Frontal cortex (tissue), 4 donors: Measurements from ENCODE around the gene PLAC1. TPM values are rescaled to one million over a fixed set of nuclear protein-coding genes. Genes with fewer than 3 reads are reported as not detected.

Experiments
- DNase-seq, 2 donors: peaks; one replicate each; pipeline ENCODE4 v3.0.0; 2012; ENCODE audit warnings: low spot score in 2 of 2
- FAIRE-seq: peaks from 2 replicates; lab custom pipeline; 2012; peaks lifted over from hg19 to GRCh38; lab: Jason Lieb, UNC
- total RNA-seq: library from RNA; depleted of rRNA; stranded (reverse); fragments of >200 nt; gene quantifications from one replicate; pipeline ENCODE4 v1.2.3, GENCODE V29; 2014
- donor health status: control.
- donor health status: control.
- donor health status: control.

The PLAC1 gene
- total RNA-seq, 1 donor from 2014 or later = not detected

DNA sequence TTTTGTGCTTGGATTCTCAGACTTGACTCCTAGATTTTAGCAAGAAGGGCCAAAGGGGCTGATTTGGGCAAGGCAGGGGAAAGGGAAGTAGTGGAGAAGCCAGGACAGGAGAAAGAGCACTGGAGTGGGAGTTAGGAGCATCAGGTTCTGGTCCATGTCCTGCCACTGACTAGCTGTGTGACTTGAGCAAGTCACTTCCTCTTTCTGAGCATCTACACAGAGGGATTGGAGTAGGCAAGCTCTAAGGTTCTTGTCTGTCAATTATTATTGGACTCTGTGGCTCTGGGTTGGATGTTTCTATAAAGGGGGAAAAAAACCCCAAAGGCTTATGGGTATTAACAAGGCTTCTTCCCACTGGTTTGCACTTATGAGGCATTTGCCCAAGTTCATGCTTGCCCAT is 24.4 kb downstream of the PLAC1 start:
- no peak for DNase-seq
- no peak for FAIRE-seq

DNA sequence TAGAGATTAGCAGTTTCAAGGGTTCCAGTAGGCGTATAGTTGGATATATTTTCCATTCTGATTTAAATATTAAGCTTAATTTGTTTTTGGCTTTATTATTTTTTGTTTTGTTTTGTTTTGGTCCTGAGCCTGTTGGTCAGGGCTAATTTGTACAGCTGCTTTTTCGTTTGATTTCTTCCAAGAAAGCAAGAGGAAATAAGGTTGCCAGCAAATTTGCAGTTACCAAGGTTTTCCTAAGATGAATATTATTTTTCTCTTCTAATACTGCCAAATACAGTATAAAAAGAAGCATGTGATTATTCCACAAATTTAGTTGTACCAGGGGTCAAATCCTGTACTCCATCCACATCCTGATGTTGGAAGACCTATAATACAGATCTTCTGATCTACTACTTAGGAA is 24.9 kb downstream of the PLAC1 start:
- DNase-seq (no peak), FAIRE-seq (no peak)

DNA sequence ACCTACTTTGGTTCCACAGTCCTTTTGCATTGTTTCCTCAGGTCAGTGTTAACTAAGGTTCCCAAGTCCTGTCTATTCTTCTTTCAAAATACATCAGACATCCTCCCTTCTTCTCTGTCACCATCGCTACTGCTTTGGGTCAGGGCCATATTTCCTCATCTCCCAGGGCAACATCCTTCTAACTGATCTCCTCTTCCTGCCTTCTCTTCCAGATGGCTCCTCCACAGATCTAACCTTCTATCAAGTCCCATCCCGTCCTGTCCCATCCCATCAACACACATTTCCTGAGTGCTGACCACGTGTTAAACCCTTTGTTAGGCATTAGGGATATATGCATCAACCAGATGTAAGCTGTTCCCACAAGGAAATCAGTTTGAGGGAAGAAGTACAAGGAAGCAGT is 25.9 kb downstream of the PLAC1 start:
- DNase-seq = no peak

DNA sequence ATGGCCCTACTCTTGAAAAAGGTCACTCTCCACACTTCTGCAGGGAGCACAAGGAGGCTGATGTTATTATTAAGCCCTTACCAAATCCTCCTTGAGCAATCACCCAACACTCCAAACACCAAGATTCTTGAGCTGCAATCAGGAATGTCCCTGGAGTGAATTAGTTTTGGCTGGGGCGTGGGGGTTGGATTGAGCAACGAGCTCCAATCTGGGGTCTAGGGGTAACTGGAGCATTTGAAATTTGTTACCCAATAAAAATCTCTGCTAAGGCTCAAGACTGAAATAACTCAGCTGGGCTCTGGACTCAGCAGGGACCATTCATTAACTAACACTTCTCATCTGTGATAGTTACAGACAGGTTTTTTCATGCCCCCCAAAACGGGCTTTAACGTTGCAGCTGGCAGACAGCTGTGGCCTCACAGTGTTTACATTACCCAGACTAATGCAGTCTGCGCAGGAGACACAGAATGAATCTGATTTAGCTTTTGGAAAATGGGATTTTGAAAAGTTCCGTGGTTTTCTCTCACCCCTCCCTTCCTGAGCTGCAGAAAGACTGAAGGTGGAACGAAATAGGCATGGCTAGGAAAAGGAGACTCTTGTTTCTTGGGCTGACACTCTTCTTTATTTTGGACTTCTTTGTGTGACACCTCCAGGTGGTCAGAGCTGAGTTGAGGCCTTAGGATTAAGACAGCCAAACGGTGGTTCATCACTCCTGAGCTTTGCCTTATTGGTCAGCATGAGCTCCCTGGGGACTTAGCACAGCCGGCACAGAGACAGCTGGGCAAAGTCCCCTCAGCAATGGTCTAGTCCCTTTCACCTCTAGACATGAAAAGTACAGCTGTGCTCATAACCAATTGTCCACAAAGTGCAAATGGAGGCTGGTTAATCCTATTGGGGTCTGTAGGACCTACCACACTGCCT is 26.6 kb downstream of the PLAC1 start:
- no peak for DNase-seq
- no peak for FAIRE-seq

More for the DNA sequence above, 25.9 kb downstream of the PLAC1 start:
- no peak for FAIRE-seq

DNA sequence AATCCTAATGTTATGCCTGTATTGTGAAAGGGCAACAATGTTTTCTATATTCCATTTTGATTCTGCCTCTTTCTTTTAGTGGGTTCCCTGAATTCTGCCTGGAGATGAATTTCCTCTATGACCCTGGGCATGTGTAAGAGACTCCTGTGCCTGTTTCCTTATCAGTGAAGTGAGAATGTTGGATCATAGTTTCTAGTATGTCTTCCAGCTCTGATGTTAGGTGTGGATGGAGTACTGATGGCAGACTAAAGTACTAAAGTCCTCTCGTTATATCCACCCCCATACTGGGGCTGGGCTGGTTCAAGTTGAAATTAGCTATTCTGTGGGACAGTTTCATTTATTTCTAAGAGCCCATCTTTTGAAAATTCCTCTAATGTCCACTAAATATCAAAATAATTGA is 29.6 kb downstream of the PLAC1 start:
- FAIRE-seq (no peak), DNase-seq (no peak)

DNA sequence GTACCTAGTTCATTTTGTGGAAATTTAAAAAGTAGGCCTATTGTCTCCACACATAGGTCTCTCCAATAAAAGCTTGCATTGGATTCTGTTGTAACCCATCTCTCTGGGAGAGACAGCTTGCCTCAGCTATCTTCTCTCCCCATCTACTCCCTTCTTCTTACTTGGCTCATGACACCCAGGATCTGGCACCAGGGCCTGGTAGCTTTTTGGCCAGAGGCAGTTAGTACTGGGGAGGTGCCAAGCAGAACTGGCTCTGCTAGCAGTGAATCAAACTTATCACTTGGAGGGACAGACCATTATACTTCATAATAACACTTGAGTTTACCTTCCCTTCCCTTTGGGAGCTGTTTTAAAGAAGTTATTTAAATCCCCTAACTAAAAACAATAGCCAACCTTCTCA is 31.8 kb downstream of the PLAC1 start:
- FAIRE-seq (no peak), DNase-seq (no peak)

DNA sequence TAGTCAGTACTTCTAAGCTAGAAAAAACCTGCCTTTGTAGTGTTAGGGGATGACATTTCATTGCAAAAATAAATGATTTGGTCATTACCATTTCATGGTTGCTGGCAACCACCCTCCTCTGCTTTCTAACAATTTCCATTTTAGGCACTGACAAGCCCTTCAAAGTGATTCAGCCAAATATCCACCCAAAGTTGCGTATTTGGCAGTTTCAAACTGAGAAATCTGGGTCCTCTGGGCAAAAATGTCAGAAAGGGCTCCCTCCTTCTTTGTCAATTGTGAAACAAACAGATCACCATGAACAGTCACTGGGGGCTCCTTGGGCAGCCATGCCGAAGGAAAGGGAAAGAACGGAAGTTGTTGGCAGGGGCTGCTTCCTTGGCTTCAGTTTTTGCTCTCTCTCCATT is 33.0 kb downstream of the PLAC1 start:
- no peak for FAIRE-seq
- no peak for DNase-seq

DNA sequence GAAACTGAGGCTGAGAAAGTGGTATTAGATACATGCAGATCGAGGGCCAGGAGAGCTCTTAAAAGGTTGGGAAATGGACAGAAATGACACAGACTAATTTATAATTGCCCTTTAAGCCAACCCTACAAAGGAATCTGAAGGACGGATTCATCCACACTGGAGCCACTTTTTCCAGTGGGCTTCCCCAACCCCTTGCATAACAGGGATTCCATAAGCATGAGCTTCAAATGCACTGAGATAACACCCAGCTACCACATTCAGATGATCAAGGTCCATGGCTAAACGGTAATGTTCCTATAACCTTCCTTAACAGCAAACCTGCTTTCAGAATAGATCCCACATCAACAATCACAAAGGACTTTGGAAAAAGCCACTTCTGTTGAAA is 34.2 kb downstream of the PLAC1 start:
- no peak for DNase-seq

DNA sequence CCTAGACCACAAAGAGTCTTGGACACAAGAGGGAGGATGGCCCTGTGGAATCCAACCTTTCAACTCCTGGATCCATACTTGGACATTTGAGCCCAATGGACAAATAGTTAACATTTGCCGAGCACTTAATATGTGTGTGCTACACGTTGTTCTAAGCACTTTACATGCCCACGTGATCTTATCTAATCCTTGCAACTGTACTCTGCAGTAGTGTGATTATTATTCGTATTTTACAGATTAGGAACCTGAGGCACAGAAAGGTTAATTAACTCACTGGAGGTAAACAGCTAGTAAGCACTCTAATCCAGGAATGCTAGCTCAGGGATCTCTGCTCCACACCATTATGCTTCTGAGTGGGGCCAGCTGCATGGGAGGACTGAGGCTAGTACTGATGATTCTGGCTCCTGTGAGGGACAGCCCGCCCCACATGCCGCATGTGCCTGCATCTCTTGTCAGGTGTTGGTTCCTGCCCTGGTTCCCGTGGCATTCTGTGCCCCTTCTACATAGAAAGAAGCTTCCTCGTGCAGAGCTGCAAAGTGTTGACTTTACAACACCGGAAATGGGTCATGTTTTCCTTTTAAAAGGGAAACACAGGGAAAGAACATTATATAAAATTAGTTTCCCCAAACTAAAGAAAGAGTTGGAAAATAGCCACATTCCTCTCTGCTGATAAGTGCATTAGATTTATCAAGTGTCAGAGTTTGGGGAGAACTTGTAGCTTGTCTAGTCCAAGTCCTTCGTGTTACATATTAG is 34.8 kb downstream of the PLAC1 start:
- no peak for FAIRE-seq

More for the DNA sequence above, 34.2 kb downstream of the PLAC1 start:
- FAIRE-seq = no peak

DNA sequence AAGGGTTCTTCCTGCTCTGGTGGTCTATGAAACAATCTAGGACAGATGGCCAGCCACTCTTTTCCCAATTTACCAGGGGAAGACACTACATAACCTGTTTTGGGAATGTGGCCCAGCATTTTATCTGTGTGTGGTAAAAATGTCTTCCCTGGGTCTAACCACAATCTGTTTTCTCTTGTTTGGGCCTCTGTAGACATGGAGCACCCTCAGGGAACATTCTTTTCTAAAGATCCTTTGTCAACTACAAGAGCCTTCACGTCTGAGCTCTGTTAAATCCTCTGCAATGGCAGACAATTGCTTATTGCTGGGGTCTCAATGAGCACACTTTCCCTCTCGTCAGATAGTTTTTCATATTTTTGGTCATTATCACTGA is 35.5 kb downstream of the PLAC1 start:
- DNase-seq = no peak
- FAIRE-seq = no peak

More for the DNA sequence above, 34.8 kb downstream of the PLAC1 start:
- DNase-seq = no peak

DNA sequence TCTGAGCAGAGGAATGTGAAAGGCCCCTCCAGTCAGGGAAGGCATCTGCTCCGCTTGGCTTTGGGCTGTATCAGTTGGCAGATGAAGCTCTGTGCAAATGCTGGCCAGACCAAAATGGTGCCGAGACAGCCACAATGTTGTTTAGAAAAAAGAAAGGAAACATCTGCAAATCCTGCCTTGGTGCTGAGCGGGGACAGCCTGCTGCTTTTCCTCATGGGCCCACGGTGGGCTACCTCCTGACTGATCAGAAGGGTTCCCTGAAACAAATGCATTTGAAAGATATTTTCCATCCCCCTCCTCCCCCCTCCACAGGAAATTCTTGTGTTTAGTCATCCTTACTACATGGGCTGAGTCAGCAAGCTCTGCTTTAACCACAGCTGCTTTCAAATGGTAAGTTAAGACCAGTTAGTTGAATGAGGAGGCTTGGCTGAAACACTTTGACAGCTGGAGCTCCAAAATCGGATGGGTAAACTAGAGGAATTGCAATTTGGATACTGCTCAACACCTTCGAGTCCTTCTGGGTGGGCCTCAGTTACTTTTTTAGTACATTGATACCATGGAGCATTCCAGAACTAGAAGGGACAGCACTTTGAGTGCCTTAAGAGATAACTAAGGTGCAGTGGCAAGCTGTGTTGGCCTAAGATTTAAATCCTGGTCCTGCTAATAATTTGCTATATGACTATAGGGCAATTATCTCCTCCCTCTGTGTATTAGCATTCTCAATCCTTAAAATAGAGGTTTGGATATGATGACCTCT is 36.0 kb downstream of the PLAC1 start:
- DNase-seq (no peak), FAIRE-seq (no peak)

DNA sequence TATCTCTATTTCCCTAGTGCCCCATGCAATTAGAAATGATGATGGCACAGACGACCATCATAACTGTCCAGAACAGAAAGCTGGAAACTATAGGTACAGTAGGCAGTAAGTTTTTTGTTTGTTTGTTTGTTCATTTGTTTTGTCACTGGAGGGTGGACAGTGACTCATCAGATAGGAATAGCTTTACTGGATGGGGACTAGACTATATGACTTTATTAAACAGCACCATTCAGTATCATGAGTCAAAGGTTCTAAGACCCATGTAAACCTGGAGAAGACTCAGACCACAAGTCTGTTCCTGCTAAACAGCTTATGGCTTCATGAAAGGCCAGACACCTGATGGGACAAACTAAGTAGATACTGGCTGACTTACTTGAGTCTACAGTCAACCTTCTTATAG is 38.4 kb downstream of the PLAC1 start:
- FAIRE-seq = no peak
- no peak for DNase-seq

DNA sequence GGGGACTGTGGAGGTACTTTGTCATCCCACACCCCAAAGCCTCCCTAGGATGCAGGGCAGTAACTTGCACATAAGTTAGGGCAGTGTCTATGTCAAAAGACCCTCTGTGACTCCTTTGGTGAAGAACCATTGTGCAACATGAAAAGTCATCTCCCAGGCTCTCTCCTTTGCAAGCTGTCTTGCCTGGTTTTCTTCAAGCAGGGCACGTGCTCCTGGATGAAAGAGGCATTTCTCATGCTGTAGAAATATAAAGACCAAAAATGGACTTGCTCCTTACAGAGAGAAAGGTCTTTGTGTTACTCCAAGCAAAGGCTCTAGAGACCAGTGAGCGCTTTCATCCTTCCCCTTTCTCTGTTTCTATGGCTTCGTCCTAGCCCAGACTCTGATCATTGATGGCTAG is 44.9 kb downstream of the PLAC1 start:
- DNase-seq (no peak), FAIRE-seq (no peak)

DNA sequence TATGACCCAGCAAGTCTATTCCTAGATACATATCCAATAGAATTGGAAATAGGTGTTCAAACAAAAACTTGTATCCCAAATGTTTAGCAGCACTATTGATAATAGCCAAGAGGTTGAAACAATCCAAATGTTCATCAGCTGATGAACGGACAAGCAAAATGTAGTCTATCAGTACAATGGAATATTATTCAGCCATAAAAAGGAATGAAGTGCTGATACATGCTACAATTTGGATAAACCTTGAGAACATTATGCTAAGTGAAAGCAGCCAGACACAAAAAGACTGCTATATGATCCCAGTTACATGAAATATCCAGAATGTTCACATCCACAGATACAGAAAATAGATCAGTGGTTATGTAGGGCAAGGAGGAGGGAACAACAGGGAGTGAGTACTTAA is 50.1 kb downstream of the PLAC1 start:
- no peak for FAIRE-seq
- DNase-seq = no peak

DNA sequence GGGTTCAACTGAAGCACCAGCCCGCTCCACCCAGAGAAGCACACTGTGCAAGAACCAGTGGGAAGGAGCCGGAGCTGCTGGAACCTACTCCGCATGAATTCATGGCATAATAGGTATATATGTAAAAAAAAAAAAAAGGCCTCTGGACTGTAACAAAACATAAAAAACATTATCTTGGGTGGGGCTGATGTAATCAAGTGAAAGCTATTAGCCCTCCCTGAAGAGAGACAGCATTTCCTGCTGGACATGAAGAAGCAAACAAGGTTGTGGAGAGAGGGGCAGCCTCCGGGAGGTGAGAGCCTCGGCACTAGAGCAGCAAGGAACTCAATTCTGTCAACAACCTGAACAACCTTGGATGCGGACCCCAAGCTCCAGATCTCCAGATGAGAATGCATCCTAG is 50.7 kb downstream of the PLAC1 start:
- DNase-seq (no peak), FAIRE-seq (no peak)

DNA sequence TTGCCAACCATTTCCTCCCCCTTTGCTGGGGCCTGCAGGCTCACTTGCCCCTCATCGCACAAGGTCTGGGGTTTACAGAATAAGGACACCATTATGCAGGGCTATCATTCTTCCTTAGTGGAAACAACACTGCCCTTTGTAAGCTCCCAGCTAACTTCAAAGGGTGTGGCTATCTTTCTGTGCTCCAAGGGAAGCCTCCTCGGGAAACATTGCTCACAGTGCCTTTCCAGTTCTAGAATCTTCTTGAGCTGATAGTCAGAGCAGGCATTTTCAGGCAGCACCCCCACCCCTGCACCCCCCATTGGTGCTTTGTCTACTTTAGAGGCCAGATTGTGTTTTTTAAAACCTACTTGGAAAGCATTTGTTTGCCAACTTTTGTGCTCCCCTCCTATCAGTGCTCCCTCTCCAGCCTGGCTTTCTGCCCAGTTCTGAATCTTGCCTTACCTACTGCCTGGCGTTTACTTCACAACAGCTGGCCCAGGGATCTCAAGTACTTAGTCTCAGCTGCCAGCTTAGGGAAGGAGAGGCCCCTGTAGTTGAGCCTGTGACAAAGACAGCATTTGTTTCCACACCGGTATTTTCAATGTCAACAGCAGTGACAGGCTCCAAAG is 53.5 kb downstream of the PLAC1 start:
- DNase-seq (no peak), FAIRE-seq (no peak)

DNA sequence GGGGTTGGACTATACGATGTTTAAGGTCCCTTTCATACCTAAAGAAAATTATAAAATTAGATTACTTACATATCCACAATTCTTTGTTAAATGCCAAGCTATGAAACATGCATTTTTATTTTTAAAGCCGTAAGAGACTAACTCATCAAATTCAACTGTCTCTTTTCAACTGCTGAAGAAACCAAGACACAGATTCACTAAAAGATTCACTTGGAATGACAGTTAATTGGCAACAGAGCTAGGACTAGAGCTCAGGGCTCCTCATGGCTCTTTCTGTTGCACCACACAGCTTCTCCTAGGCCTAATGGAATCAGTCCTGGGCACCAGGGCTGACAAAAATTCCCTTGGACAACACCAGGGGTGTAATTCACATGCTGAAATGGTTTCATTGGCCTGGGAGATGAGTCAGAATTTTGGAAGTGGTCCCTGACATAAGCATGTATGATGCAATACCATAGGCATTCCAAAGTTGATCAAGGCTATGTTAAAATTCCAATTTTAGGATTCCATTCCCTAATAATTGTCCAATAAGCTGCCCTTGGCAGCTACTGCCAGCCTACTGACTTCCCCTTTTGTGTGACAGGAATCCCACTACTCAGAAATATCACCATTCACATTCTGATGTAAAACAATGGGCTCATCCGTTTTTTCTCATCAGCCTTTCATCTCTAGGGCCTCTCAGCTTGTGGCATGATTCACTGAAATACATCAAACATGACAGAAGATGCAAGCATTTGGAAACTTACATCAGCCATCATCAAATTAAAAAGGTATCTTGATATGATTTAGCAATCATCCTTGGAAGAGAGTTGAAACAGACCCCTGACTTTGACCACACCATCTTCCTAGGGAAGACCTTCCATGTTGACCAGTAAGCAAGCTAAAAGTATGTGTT is 54.2 kb downstream of the PLAC1 start:
- no peak for FAIRE-seq
- no peak for DNase-seq

DNA sequence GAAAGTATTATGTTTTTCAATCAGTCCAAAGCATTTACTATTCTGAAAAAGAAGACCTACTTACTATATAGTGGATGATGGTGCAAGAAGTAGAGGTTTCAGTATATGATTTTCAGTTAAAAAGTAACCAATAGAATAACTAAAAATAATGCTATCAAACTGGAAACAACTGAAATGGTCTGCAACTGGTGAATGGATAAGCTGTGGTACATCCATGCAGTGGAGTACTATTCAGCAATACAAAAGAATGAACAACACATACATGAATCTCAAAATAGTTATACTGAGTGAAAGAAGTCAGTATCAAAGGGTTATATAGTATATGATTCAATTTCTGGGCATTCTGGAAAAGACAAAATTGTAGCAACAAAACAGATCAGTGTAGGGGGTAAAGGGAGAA is 55.9 kb downstream of the PLAC1 start:
- no peak for FAIRE-seq

DNA sequence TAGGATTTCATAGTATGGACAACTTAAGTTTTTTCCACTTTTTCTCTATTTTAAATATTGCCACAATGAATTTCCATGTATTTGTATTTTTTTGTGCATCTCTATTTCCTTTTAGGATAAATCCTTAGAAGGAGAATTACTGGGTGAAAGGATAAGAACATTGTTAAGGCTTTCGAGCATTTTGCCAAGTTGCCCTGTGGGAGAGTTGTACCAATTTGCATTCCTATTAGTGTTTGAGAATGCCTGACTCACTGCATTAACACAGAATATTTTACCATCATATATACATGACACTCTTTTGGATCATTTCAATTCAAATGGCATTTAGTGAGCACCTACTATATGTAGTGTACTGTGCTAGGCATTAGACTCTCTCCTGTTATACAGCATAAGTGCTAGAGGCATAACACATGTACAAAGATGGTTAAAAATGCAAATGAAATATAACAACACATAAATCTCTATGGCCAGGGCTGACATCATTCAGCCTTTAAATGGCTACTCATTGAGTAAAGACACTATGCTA is 57.0 kb downstream of the PLAC1 start:
- no peak for FAIRE-seq
- DNase-seq = no peak

More for the DNA sequence above, 55.9 kb downstream of the PLAC1 start:
- no peak for DNase-seq
